B cell (primary cell): Measurements from ENCODE around the gene RCSD1. TPM values are rescaled to one million over a fixed set of nuclear protein-coding genes. Genes with fewer than 3 reads are reported as not detected.

Experiments
- ATAC-seq: fragments of 200-7000 bp; cut with Tn5 transposase; one replicate; pipeline ENCODE4 v1.10.0; 2021; ENCODE audit warnings: low read depth, mild to moderate bottlenecking, moderate number of reproducible peaks, moderate library complexity
- CTCF ChIA-PET: fragments of 350-600 bp; sonication (Branson Sonifier 250); formaldehyde crosslinking; loops from one replicate; lab custom pipeline; 2021; ENCODE audit warnings: antibody characterized with exemption, inconsistent platforms; lab: Charles Lee
- POLR2A ChIA-PET: fragments of 350-600 bp; sonication (Branson Sonifier 250); formaldehyde crosslinking; loops from one replicate; lab custom pipeline; 2021; ENCODE audit warnings: antibody characterized with exemption; lab: Charles Lee
- DNase-seq: peaks from one replicate; pipeline ENCODE4 v3.0.0; 2013
- H2AFZ ChIP-seq: 2 replicates; pipeline ENCODE4 v1.6.1; 2012; ENCODE audit warnings: mild to moderate bottlenecking, low read depth, low read length; ENCODE audit not compliant: insufficient read depth, poor library complexity, severe bottlenecking
- H3K27ac ChIP-seq, 2 donors: 1 replicate in 1 of 2; 2 replicates in 1 of 2; pipeline ENCODE4 v1.5.1; 2012 to 2013; ENCODE audit warnings: low read length in 2 of 2, mild to moderate bottlenecking in 2 of 2, moderate library complexity in 1 of 2
- H3K27me3 ChIP-seq, 4 experiments: fragments of 200-600 bp in 1 of 4; sonication (generic) in 1 of 4; replicated peaks in 1 of 4; 1 replicate in 2 of 4; 2 replicates in 2 of 4; pipeline versions ENCODE4 v1.6.1 to v1.7.0; 2013 to 2016; ENCODE audit warnings: low read length in 3 of 4, mild to moderate bottlenecking in 2 of 4, mixed read lengths in 1 of 4, moderate library complexity in 1 of 4; ENCODE audit not compliant: insufficient read depth in 4 of 4, control insufficient read depth in 3 of 4; ENCODE audit errors: control extremely low read depth in 1 of 4
- H3K36me3 ChIP-seq, 2 experiments: replicated peaks in 1 of 2; 1 replicate in 1 of 2; 2 replicates in 1 of 2; pipeline versions ENCODE4 v1.6.1 to v1.7.1; 2013; ENCODE audit warnings: low read length in 1 of 2; ENCODE audit not compliant: insufficient read depth in 2 of 2, control insufficient read depth in 1 of 2; ENCODE audit errors: control extremely low read depth in 1 of 2, extremely low read depth in 1 of 2
- H3K4me1 ChIP-seq, 2 donors: fragments of 200-600 bp in 1 of 2; sonication (generic) in 1 of 2; 1 replicate in 1 of 2; 2 replicates in 1 of 2; pipeline versions ENCODE4 v1.5.1 to v1.6.1; 2013 to 2017; ENCODE audit warnings: low read length in 2 of 2; ENCODE audit not compliant: control insufficient read depth in 2 of 2, insufficient read depth in 2 of 2
- H3K4me2 ChIP-seq: replicated peaks from 2 replicates; pipeline ENCODE3; 2012; ENCODE audit warnings: mild to moderate bottlenecking, low read depth, low read length; ENCODE audit not compliant: poor library complexity, severe bottlenecking
- H3K4me3 ChIP-seq, 5 experiments: fragments of 200-600 bp in 1 of 5; sonication (generic) in 1 of 5; 1 replicate in 3 of 5; 2 replicates in 2 of 5; pipeline versions ENCODE4 v1.5.1 to v1.7.0; 2011 to 2016; ENCODE audit warnings: low read length in 4 of 5, mild to moderate bottlenecking in 4 of 5, low read depth in 2 of 5, control low read depth in 1 of 5, moderate library complexity in 1 of 5; ENCODE audit not compliant: insufficient read depth in 1 of 5; ENCODE audit errors: control extremely low read depth in 1 of 5, extremely low read depth in 1 of 5
- H3K79me2 ChIP-seq: fragments of 200-600 bp; sonication (generic); one replicate; pipeline ENCODE4 v1.6.0; 2016; ENCODE audit warnings: low read length; ENCODE audit not compliant: control insufficient read depth, insufficient read depth
- H3K9ac ChIP-seq: fragments of 200-600 bp; sonication (generic); 2 replicates; pipeline ENCODE4 v1.6.1; 2017; ENCODE audit warnings: mild to moderate bottlenecking, low read length, moderate library complexity
- H3K9me3 ChIP-seq, 3 donors: one replicate each; pipeline versions ENCODE4 v1.6.1 to v1.7.1; 2013; ENCODE audit warnings: low read length in 2 of 3; ENCODE audit not compliant: control insufficient read depth in 2 of 3, insufficient read depth in 1 of 3; ENCODE audit errors: control extremely low read depth in 1 of 3
- H4K20me1 ChIP-seq: 2 replicates; pipeline ENCODE4 v1.6.0; 2012; ENCODE audit warnings: mild to moderate bottlenecking, low read length; ENCODE audit not compliant: insufficient read depth, control insufficient read depth, poor library complexity, severe bottlenecking
- H3K27ac Mint-ChIP-seq: one replicate; pipeline ENCODE4 v1.8.0; 2021; ENCODE audit warnings: mixed read lengths
- H3K27me3 Mint-ChIP-seq: one replicate; pipeline ENCODE4 v1.8.0; 2021; ENCODE audit warnings: mixed read lengths
- H3K4me1 Mint-ChIP-seq: one replicate; pipeline ENCODE4 v1.8.0; 2021; ENCODE audit warnings: mixed read lengths
- H3K4me3 Mint-ChIP-seq: one replicate; pipeline ENCODE4 v1.8.0; 2021; ENCODE audit warnings: mixed read lengths
- H3K9me3 Mint-ChIP-seq: one replicate; pipeline ENCODE4 v1.8.0; 2022; ENCODE audit warnings: mixed read lengths; ENCODE audit not compliant: insufficient read depth
- EZH2 ChIP-seq: IDR thresholded peaks from 2 replicates; pipeline ENCODE4 v1.6.1; 2012; ENCODE audit warnings: borderline replicate concordance, low read depth, mild to moderate bottlenecking, moderate library complexity, low read length; ENCODE audit not compliant: insufficient read depth, poor library complexity, severe bottlenecking
- WGBS: methylation state at CpG from one replicate; pipeline ENCODE4 v1.1.5; 2013; ENCODE audit warnings: missing lambda C conversion rate; ENCODE audit not compliant: insufficient coverage; 5-methylcytosine and 5-hydroxymethylcytosine counted together
- intact Hi-C: fragments of 100-400 bp; cut with micrococcal nuclease; formaldehyde crosslinking; loops from one replicate; pipeline ENCODE4 v1.10.0; 2022
- polyA plus RNA-seq: library from polyadenylated mRNA; depleted of rRNA; stranded (reverse); fragments of >200 nt; gene quantifications from 2 replicates; pipeline ENCODE4 v1.2.3, GENCODE V29; 2012
- total RNA-seq, 2 donors: library from RNA; stranded (reverse); fragments of 120-200 nt in 1 of 2; gene quantifications; 1 replicate in 1 of 2; 2 replicates in 1 of 2; pipeline versions ENCODE4 v1.2.3 to v1.2.4, GENCODE V29; 2013 to 2022
- TF ChIP-seq, protein P1 (sequence below): fragments of 200-600 bp; IDR thresholded peaks from one replicate; pipeline ENCODE4 v1.8.0; 2022; ENCODE audit warnings: antibody characterized with exemption, mild to moderate bottlenecking

RCSD1 gene
- total and polyA plus RNA-seq, 2 donors (not counting 1 experiment from before 2014, with no cell fraction given), result 129 to 525 TPM

DNA sequence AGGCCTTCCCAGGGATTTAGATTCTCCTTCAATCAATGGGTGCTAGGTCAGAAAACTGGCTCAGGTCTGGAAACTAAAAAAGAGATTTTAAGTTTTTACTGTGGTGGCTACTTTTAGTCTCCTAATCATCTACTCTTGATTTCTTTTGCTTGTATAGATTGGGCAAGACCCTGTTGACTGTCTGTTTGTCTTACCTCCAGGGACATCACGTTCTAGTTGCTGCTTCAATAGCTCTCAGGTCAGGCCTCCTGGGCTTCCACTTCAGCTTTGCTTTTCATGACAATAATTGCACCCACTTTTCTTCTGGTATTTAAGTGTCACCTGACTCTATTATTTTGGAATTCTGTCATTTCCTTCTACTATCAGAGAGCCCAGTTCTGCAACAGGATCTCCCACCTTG lies 48.0 kb upstream of the RCSD1 start:
- Histone ChIP-seq H2AFZ (no peak overlapping the region), H3K9ac (no peak overlapping the region), H3K4me1 (no peaks in the 10 kb centered on the region), H3K36me3 (no peaks in the 10 kb centered on the region), H3K27ac (no peak overlapping the region), H3K79me2 (peaks cover 6% of the 10 kb centered on the region), H3K27me3 (peaks cover 0 to 1% (median 0%) of the 10 kb centered on the region in 4 experiments), H3K4me3 (no peak overlapping the region), H3K9me3 (peaks cover 0 to 5% (median 0%) of the 10 kb centered on the region in 3 donors), H4K20me1 (no peaks in the 10 kb centered on the region), H3K4me2 (no peak overlapping the region)
- Mint-ChIP-seq H3K27ac (no peak overlapping the region), H3K9me3 (no peaks in the 10 kb centered on the region), H3K27me3 (no peaks in the 10 kb centered on the region), H3K4me3 (no peak overlapping the region), H3K4me1 (no peaks in the 10 kb centered on the region)
- CTCF ChIA-PET, result interaction anchor here (0.8 to 1.2 kb wide), 3 partner anchors 18 to 106 kb away, joined by 3 to 5 read pairs (median 3); partner anchors contain the start of gene CREG1
- no CpG with 5 or more reads among the region's 1 CpG for WGBS
- POLR2A ChIA-PET, result no interaction called here
- intact Hi-C loops, result no loop called here
- DNase-seq (no peak), ATAC-seq (no peak)
- TF ChIP-seq EZH2, result no peak
- TF ChIP-seq, protein P1, sequence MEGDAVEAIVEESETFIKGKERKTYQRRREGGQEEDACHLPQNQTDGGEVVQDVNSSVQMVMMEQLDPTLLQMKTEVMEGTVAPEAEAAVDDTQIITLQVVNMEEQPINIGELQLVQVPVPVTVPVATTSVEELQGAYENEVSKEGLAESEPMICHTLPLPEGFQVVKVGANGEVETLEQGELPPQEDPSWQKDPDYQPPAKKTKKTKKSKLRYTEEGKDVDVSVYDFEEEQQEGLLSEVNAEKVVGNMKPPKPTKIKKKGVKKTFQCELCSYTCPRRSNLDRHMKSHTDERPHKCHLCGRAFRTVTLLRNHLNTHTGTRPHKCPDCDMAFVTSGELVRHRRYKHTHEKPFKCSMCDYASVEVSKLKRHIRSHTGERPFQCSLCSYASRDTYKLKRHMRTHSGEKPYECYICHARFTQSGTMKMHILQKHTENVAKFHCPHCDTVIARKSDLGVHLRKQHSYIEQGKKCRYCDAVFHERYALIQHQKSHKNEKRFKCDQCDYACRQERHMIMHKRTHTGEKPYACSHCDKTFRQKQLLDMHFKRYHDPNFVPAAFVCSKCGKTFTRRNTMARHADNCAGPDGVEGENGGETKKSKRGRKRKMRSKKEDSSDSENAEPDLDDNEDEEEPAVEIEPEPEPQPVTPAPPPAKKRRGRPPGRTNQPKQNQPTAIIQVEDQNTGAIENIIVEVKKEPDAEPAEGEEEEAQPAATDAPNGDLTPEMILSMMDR, result no peak

DNA sequence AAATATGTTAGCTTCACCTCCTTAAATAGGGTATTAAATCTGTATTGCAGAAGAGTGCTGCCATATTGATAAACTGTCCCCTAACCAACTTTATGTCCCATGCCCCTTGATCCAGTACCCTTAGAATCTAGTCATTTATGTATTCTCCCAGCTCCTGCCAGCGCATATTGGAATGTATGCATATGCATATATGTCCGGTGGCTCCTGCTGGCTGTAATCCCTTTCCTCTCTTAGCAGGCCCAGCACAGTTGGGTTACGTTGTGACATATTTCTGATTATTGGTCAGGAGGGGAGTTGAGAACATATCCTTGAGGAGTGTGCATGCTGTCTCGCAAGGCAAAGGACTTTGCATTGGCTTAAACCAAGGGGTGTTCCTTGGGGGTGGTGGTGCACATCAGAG lies 47.3 kb upstream of the RCSD1 start:
- intact Hi-C loops, result no loop called here
- POLR2A ChIA-PET, result no interaction called here
- H3K4me3 Mint-ChIP-seq, result no peak overlapping the region

More for the DNA sequence above, 47.3 kb upstream of the RCSD1 start:
- Histone ChIP-seq H3K27me3 (peaks cover 0 to 2% (median 0%) of the 10 kb centered on the region in 4 experiments), H3K4me3 (no peak overlapping the region), H3K9ac (no peak overlapping the region), H3K79me2 (peaks cover 10% of the 10 kb centered on the region), H3K4me2 (no peak overlapping the region), H3K27ac (no peak overlapping the region), H3K36me3 (no peaks in the 10 kb centered on the region), H2AFZ (no peak overlapping the region), H4K20me1 (no peaks in the 10 kb centered on the region), H3K4me1 (peaks cover 0 to 3% of the 10 kb centered on the region in 2 donors), H3K9me3 (peaks cover 0 to 5% (median 0%) of the 10 kb centered on the region in 3 donors)
- CTCF ChIA-PET, result interaction anchor here (0.8 to 1.2 kb wide), 3 partner anchors 18 to 105 kb away, joined by 3 to 5 read pairs (median 3); partner anchors contain the start of gene CREG1
- Mint-ChIP-seq H3K27me3 (no peaks in the 10 kb centered on the region), H3K4me1 (peaks cover 6% of the 10 kb centered on the region), H3K27ac (no peak overlapping the region), H3K9me3 (no peaks in the 10 kb centered on the region)
- no peak for ATAC-seq
- WGBS, result 92% methylated on average over 2 of the region's 4 CpGs
- TF ChIP-seq EZH2, result no peak
- TF ChIP-seq, protein P1, result no peak
- no peak for DNase-seq
